ENCODE results near the gene IL4R.

Gene IL4R

DNA sequence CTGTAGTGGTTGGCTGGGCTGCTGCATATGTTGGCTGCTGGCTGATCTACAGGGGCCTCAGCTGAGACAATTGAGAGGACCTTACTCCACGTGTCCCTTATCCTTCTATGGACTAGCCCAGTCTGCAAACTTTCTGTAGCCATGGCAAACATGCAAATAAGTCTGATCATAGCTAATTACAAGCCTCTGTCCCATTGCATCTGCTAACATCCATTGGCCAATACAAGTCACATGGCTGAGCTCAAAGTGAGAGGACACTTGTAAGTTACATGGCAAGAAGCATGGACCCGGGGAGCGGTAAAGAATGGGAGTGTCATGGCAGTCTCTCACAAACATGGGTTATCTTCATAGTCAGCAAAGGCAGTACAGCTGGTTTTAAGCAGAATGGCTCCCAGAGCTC lies 11.6 kb upstream of the IL4R start:
- Histone ChIP-seq H3K27ac (no peak overlapping the region), H4K20me1 (ENCODE audit: insufficient read depth) (no peaks in the 10 kb centered on the region), H3K36me3 (ENCODE audit: insufficient read depth) (no peaks in the 10 kb centered on the region), H3K4me1 (ENCODE audit: low read depth, poor library complexity, severe bottlenecking) (no peaks in the 10 kb centered on the region), H3K9ac (no peak overlapping the region), H3K4me3 (IDR thresholded peaks at IDR 0.05; ENCODE audit: insufficient read depth, low read depth, low read length) (no peak overlapping the region), H3K4me2 (no peak overlapping the region), H2AFZ (ENCODE audit: low read depth) (no peak overlapping the region), H3K27me3 (ENCODE audit: insufficient read depth, low read depth) (no peaks in the 10 kb centered on the region), H3K79me2 (ENCODE audit: insufficient read depth, low read depth) (no peaks in the 10 kb centered on the region)
- TF ChIP-seq, protein P1, sequence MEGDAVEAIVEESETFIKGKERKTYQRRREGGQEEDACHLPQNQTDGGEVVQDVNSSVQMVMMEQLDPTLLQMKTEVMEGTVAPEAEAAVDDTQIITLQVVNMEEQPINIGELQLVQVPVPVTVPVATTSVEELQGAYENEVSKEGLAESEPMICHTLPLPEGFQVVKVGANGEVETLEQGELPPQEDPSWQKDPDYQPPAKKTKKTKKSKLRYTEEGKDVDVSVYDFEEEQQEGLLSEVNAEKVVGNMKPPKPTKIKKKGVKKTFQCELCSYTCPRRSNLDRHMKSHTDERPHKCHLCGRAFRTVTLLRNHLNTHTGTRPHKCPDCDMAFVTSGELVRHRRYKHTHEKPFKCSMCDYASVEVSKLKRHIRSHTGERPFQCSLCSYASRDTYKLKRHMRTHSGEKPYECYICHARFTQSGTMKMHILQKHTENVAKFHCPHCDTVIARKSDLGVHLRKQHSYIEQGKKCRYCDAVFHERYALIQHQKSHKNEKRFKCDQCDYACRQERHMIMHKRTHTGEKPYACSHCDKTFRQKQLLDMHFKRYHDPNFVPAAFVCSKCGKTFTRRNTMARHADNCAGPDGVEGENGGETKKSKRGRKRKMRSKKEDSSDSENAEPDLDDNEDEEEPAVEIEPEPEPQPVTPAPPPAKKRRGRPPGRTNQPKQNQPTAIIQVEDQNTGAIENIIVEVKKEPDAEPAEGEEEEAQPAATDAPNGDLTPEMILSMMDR (conservative IDR thresholded peaks at IDR 0.05; ENCODE audit: low read depth, low read length), result no peak

DNA sequence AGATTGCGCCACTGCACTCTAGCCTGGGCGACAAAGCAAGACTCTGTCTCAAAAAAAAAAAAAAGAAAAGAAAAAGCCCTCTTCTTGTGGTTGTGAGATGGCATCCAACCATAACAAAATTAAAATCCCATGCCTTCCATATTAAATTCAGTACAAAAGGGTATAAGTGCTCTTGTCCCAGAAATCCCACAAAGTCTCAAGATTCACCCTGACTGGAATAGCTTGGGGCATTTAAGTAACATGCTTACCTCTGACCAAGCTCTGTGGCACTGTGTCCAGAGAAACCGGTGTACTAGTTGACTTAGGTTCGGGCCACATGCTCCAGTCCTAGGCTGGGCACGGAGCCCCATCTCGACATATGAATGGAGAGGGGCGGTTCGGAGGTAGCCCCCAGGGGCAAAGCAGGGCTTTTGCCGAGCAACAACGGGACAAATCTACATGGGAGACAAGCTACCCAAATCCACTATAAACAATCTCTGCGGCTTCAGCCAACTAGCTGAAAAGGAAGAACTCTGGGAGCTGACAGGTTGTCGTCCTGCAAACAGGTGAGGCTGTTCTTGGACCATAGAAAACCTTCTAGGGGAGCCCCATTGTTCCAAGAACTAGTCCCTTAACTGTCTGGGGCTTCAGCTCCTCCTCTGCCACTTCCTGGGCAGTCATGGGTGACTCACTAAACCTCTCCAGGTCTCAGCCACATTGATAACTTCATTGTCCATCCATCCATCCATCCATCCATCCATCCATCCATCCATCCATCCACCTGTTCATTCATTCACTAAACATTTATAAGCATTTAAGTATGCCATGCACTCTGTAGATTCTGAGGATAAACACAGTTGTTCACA lies 10.3 kb upstream of the IL4R start:
- Histone ChIP-seq H3K4me2 (no peak overlapping the region), H3K27me3 (ENCODE audit: insufficient read depth, low read depth) (no peaks in the 10 kb centered on the region), H4K20me1 (ENCODE audit: insufficient read depth) (no peaks in the 10 kb centered on the region), H3K4me1 (ENCODE audit: low read depth, poor library complexity, severe bottlenecking) (no peaks in the 10 kb centered on the region), H3K9ac (no peak overlapping the region), H3K79me2 (ENCODE audit: insufficient read depth, low read depth) (no peaks in the 10 kb centered on the region), H3K27ac (no peak overlapping the region), H3K36me3 (ENCODE audit: insufficient read depth) (no peaks in the 10 kb centered on the region), H3K4me3 (IDR thresholded peaks at IDR 0.05; ENCODE audit: insufficient read depth, low read depth, low read length) (no peak overlapping the region), H2AFZ (ENCODE audit: low read depth) (no peak overlapping the region)
- TF ChIP-seq, protein P1 (conservative IDR thresholded peaks at IDR 0.05; ENCODE audit: low read depth, low read length), result no peak

DNA sequence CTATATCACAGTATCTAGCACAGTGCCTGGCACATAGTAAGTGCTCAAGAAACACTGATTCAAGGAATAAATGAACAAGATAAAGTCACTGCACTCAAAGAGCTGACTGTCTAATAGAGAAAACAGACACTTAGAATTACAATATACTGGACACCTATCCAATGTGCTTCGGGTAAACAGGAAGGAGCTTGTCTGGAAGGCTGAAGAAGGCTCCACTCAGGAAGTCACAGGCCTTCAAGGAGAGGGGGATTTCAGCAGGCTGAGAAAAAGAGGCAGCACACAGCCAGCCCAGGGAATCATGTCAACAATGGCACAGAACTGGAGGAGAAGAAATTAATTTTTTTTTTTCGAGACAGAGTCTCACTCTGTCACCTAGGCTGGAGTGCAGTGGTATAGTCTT lies 9.7 kb upstream of the IL4R start:
- Histone ChIP-seq H3K4me2 (no peak overlapping the region), H2AFZ (ENCODE audit: low read depth) (no peak overlapping the region), H3K4me1 (ENCODE audit: low read depth, poor library complexity, severe bottlenecking) (no peaks in the 10 kb centered on the region), H3K79me2 (ENCODE audit: insufficient read depth, low read depth) (no peaks in the 10 kb centered on the region), H3K4me3 (IDR thresholded peaks at IDR 0.05; ENCODE audit: insufficient read depth, low read depth, low read length) (no peak overlapping the region), H3K9ac (no peak overlapping the region), H4K20me1 (ENCODE audit: insufficient read depth) (no peaks in the 10 kb centered on the region), H3K27ac (no peak overlapping the region), H3K36me3 (ENCODE audit: insufficient read depth) (no peaks in the 10 kb centered on the region), H3K27me3 (ENCODE audit: insufficient read depth, low read depth) (no peaks in the 10 kb centered on the region)
- TF ChIP-seq, protein P1 (conservative IDR thresholded peaks at IDR 0.05; ENCODE audit: low read depth, low read length), result no peak

DNA sequence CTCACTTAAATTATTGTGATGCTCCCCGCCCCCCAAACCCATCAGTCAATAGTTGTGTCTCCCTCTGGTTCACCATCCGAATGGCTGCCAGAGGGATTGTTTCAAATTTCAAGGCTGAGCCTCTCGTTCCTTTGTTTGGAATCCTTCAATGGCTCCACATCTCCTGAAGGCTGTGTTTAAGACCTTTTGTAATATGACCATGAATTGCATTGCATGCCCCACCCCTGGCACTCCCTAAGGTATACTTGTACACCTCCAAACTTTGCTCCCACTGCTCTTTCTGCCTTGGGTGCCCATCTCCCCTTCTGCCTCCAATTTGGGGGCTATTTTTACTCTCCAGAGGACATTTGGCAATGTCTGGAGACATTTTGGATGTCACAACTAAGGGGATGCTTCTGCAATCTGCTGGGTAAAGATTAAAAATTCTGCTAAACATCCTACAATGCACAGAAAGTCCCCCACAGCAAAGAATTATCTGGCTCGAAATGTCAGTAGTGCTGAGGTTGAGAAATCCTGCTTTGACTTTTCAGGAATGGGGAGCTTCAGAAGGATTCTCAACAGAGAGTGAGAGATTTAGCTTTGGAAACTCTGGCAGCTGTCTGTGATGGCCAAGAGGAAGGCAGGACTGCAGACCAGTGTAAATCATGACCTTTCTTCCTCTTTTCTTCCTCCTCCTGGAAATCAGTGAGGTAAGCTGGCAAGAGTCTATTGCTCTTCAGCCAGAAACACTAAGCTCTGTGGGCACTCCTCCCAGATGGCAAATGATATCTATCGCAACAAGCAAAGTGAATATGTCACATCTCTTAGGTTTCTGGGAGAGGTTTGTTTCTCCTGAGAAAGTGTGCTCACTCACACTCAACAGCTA lies 8.7 kb upstream of the IL4R start:
- no peak overlapping the region for H3K9ac ChIP-seq
- H3K4me1 ChIP-seq (ENCODE audit: low read depth, poor library complexity, severe bottlenecking), result no peaks in the 10 kb centered on the region
- H3K4me3 ChIP-seq (IDR thresholded peaks at IDR 0.05; ENCODE audit: insufficient read depth, low read depth, low read length), result no peak overlapping the region
- TF ChIP-seq, protein P1 (conservative IDR thresholded peaks at IDR 0.05; ENCODE audit: low read depth, low read length), result no peak
- no peaks in the 10 kb centered on the region for H3K27me3 ChIP-seq (ENCODE audit: insufficient read depth, low read depth)
- no peak overlapping the region for H3K27ac ChIP-seq
- H3K79me2 ChIP-seq (ENCODE audit: insufficient read depth, low read depth), result no peaks in the 10 kb centered on the region
- no peaks in the 10 kb centered on the region for H3K36me3 ChIP-seq (ENCODE audit: insufficient read depth)
- H4K20me1 ChIP-seq (ENCODE audit: insufficient read depth), result no peaks in the 10 kb centered on the region
- H3K4me2 ChIP-seq, result no peak overlapping the region
- no peak overlapping the region for H2AFZ ChIP-seq (ENCODE audit: low read depth)

Data from KMS-11 (cell line).